ENCODE data around the gene ASPA.
"Not testable (repeated sequence)": the region's sequence is repeated elsewhere in the genome, so short reads cannot be mapped to it uniquely, and the experiment has no call there.

The ASPA gene

GRCh38 chr17:3510090-3510489, 34.3 kb downstream of the ASPA start:
- no peak for DNase-seq

GRCh38 chr17:3511852-3512504, 36.2 kb downstream of the ASPA start:
- DNase-seq: no peak

GRCh38 chr17:3512505-3513171, 36.8 kb downstream of the ASPA start:
- no peak for DNase-seq

- DNase-seq: no peak
Observed at GRCh38 chr17:3513305-3514035, 37.7 kb downstream of the ASPA start.

GRCh38 chr17:3514167-3514566, 38.4 kb downstream of the ASPA start:
- not testable (repeated sequence) for DNase-seq

- DNase-seq: no peak
Observed at GRCh38 chr17:3514873-3515272, 39.1 kb downstream of the ASPA start.

GRCh38 chr17:3519472-3519871, 43.7 kb downstream of the ASPA start:
- not testable (repeated sequence) for DNase-seq

- no peak for DNase-seq
Observed at GRCh38 chr17:3524024-3524423, 48.2 kb downstream of the ASPA start.

- no peak for DNase-seq
Observed at GRCh38 chr17:3526491-3526890, 50.7 kb downstream of the ASPA start.

- DNase-seq: no peak
Observed at GRCh38 chr17:3526971-3527370, 51.2 kb downstream of the ASPA start.

GRCh38 chr17:3527468-3527867, 51.7 kb downstream of the ASPA start:
- no peak for DNase-seq

- no peak for DNase-seq
Observed at GRCh38 chr17:3527896-3528295, 52.1 kb downstream of the ASPA start.

GRCh38 chr17:3528403-3528851, 52.6 kb downstream of the ASPA start:
- no peak for DNase-seq

- DNase-seq: peak; percentile 35
Observed at GRCh38 chr17:3528880-3529511, 53.2 kb downstream of the ASPA start.

GRCh38 chr17:3529817-3530741, 54.3 kb downstream of the ASPA start:
- no peak for DNase-seq

- DNase-seq: no peak
Observed at GRCh38 chr17:3531266-3532101, 55.7 kb downstream of the ASPA start.

- DNase-seq: no peak
Observed at GRCh38 chr17:3532106-3532858, 56.5 kb downstream of the ASPA start.

- DNase-seq: no peak
Observed at GRCh38 chr17:3532859-3533142, 57.0 kb downstream of the ASPA start.

GRCh38 chr17:3533752-3534151, 58.0 kb downstream of the ASPA start:
- DNase-seq: no peak

- DNase-seq: peak; percentile 50
Observed at GRCh38 chr17:3534881-3535252, 59.1 kb downstream of the ASPA start.
